GM12878 (cell line): ENCODE measurements around the gene RET.

Source experiments
- CREB1 ChIP-seq: IDR thresholded peaks from 2 replicates; pipeline ENCODE4 v1.6.1; 2012; ENCODE audit warnings: low read depth, mild to moderate bottlenecking, inconsistent platforms
- EGR1 ChIP-seq, 2 experiments: IDR thresholded peaks; 1 replicate in 1 of 2; 2 replicates in 1 of 2; pipeline ENCODE4 v1.6.1; 2011 to 2012; ENCODE audit warnings: low read depth in 2 of 2, low read length in 2 of 2, borderline replicate concordance in 1 of 2, mild to moderate bottlenecking in 1 of 2, moderate library complexity in 1 of 2
- HCFC1 ChIP-seq: fragments of 150-350 bp; IDR thresholded peaks from 2 replicates; pipeline ENCODE4 v1.6.1; 2014; ENCODE audit warnings: low read length
- KAT2A ChIP-seq: conservative IDR thresholded peaks from 2 replicates; pipeline ENCODE4 v1.6.1; 2011; ENCODE audit warnings: low read depth, low read length; ENCODE audit not compliant: control insufficient read depth
- POLR2A ChIP-seq: IDR thresholded peaks from 2 replicates; pipeline ENCODE4 v1.6.1; 2011; ENCODE audit warnings: low read depth, mild to moderate bottlenecking, low read length
- POLR2AphosphoS5 ChIP-seq: IDR thresholded peaks from 2 replicates; pipeline ENCODE4 v1.6.1; 2011; ENCODE audit warnings: mild to moderate bottlenecking, low read length, inconsistent platforms
- RBBP5 ChIP-seq: fragments of 200-600 bp; sonication (generic); conservative IDR thresholded peaks from 2 replicates; pipeline ENCODE4 v1.6.1; 2016
- RFX5 ChIP-seq: IDR thresholded peaks from 2 replicates; pipeline ENCODE4 v1.6.1; 2011; ENCODE audit warnings: low read depth, low read length, improper control_type of control experiment
- RUNX3 ChIP-seq: IDR thresholded peaks from 2 replicates; pipeline ENCODE4 v1.6.1; 2012; ENCODE audit warnings: low read length, inconsistent platforms
- TCF7 ChIP-seq: IDR thresholded peaks from 2 replicates; pipeline ENCODE4 v1.6.1; 2014; ENCODE audit warnings: antibody characterized with exemption, borderline replicate concordance
- TF ChIP-seq, protein P1 (sequence below): IDR thresholded peaks from 2 replicates; pipeline ENCODE4 v1.6.1; 2012; ENCODE audit warnings: mild to moderate bottlenecking, low read depth, low read length
- TF ChIP-seq, protein P2 (sequence below): IDR thresholded peaks from 2 replicates; pipeline ENCODE4 v1.6.1; 2012; ENCODE audit warnings: low read depth, low read length, improper control_type of control experiment
- TF ChIP-seq, protein P3 (sequence below), 3 experiments: IDR thresholded peaks in 2 of 3; conservative IDR thresholded peaks in 1 of 3; 2 replicates each; pipeline ENCODE4 v1.5.1; 2011; ENCODE audit warnings: low read depth in 3 of 3, low read length in 3 of 3, mild to moderate bottlenecking in 3 of 3, control low read depth in 2 of 3, moderate library complexity in 2 of 3, inconsistent platforms in 1 of 3, mixed read lengths in 1 of 3; ENCODE audit not compliant: control insufficient read depth in 2 of 3, insufficient read depth in 1 of 3; ENCODE audit errors: extremely low read depth in 1 of 3
- TF ChIP-seq, protein P4 (sequence below): fragments of 450-650 bp; IDR thresholded peaks from 2 replicates; pipeline ENCODE4 v1.6.1; 2017; ENCODE audit warnings: borderline replicate concordance

DNA sequence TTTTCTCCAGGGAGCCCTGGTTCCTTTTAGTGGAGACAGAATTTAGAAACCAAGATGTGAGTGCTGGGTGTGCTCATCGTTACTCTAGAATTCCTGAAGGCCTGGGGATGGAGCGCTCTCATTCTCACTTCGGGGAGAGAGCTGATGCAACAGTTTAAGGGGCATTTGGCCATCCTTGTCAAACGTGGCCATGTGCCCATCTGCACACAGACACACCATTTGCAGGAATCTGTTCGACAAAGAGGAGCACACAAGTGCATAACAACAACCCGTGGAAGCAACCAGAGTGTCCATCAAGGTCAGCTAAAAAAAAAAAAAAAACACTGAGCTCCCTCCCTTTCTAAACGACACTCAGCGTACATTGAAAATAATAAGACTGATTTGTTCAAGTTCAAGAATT, 23.0 kb upstream of the RET start:
- TF ChIP-seq EGR1 (IDR thresholded peaks at IDR 0.05; ENCODE audit: borderline replicate concordance in 1 of 2, low read depth in 2 of 2, low read length in 2 of 2), result no peak
- no peak for TF ChIP-seq RFX5
- TF ChIP-seq, protein P1, sequence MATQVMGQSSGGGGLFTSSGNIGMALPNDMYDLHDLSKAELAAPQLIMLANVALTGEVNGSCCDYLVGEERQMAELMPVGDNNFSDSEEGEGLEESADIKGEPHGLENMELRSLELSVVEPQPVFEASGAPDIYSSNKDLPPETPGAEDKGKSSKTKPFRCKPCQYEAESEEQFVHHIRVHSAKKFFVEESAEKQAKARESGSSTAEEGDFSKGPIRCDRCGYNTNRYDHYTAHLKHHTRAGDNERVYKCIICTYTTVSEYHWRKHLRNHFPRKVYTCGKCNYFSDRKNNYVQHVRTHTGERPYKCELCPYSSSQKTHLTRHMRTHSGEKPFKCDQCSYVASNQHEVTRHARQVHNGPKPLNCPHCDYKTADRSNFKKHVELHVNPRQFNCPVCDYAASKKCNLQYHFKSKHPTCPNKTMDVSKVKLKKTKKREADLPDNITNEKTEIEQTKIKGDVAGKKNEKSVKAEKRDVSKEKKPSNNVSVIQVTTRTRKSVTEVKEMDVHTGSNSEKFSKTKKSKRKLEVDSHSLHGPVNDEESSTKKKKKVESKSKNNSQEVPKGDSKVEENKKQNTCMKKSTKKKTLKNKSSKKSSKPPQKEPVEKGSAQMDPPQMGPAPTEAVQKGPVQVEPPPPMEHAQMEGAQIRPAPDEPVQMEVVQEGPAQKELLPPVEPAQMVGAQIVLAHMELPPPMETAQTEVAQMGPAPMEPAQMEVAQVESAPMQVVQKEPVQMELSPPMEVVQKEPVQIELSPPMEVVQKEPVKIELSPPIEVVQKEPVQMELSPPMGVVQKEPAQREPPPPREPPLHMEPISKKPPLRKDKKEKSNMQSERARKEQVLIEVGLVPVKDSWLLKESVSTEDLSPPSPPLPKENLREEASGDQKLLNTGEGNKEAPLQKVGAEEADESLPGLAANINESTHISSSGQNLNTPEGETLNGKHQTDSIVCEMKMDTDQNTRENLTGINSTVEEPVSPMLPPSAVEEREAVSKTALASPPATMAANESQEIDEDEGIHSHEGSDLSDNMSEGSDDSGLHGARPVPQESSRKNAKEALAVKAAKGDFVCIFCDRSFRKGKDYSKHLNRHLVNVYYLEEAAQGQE, result no peak
- no peak for TF ChIP-seq RUNX3
- TF ChIP-seq RBBP5, result no peak
- TF ChIP-seq, protein P2, sequence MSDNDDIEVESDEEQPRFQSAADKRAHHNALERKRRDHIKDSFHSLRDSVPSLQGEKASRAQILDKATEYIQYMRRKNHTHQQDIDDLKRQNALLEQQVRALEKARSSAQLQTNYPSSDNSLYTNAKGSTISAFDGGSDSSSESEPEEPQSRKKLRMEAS, result no peak
- TF ChIP-seq, protein P3, sequence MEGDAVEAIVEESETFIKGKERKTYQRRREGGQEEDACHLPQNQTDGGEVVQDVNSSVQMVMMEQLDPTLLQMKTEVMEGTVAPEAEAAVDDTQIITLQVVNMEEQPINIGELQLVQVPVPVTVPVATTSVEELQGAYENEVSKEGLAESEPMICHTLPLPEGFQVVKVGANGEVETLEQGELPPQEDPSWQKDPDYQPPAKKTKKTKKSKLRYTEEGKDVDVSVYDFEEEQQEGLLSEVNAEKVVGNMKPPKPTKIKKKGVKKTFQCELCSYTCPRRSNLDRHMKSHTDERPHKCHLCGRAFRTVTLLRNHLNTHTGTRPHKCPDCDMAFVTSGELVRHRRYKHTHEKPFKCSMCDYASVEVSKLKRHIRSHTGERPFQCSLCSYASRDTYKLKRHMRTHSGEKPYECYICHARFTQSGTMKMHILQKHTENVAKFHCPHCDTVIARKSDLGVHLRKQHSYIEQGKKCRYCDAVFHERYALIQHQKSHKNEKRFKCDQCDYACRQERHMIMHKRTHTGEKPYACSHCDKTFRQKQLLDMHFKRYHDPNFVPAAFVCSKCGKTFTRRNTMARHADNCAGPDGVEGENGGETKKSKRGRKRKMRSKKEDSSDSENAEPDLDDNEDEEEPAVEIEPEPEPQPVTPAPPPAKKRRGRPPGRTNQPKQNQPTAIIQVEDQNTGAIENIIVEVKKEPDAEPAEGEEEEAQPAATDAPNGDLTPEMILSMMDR (IDR thresholded peaks at IDR 0.05 in 2 of 3, conservative IDR thresholded peaks at IDR 0.05 in 1 of 3; ENCODE audit: control insufficient read depth in 2 of 3, extremely low read depth in 1 of 3, insufficient read depth in 1 of 3, low read depth in 3 of 3, low read length in 3 of 3), result no peak
- no peak for TF ChIP-seq POLR2A
- no peak for TF ChIP-seq CREB1
- TF ChIP-seq HCFC1, result no peak
- TF ChIP-seq TCF7, result no peak
- TF ChIP-seq POLR2AphosphoS5, result no peak
- TF ChIP-seq, protein P4, sequence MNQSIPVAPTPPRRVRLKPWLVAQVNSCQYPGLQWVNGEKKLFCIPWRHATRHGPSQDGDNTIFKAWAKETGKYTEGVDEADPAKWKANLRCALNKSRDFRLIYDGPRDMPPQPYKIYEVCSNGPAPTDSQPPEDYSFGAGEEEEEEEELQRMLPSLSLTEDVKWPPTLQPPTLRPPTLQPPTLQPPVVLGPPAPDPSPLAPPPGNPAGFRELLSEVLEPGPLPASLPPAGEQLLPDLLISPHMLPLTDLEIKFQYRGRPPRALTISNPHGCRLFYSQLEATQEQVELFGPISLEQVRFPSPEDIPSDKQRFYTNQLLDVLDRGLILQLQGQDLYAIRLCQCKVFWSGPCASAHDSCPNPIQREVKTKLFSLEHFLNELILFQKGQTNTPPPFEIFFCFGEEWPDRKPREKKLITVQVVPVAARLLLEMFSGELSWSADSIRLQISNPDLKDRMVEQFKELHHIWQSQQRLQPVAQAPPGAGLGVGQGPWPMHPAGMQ, result no peak
- no peak for TF ChIP-seq KAT2A
